ENCODE results near the gene SHISA8.

Gene SHISA8

GRCh38 chr22:41862160-41862529, 52.7 kb downstream of the SHISA8 start:
- Histone ChIP-seq H3K4me3 (ENCODE audit: low read length in 2 of 2) (no peak overlapping the region), H3K36me3 (ENCODE audit: control insufficient read depth in 2 of 2, insufficient read depth in 2 of 2, low read length in 2 of 2) (peaks cover 5 to 8% of the 10 kb centered on the region in 2 donors), H3K9me3 (ENCODE audit: control insufficient read depth in 2 of 2, low read length in 2 of 2) (no peaks in the 10 kb centered on the region), H3K4me1 (ENCODE audit: control insufficient read depth in 2 of 2, insufficient read depth in 2 of 2, low read length in 2 of 2) (peaks cover 14 to 17% of the 10 kb centered on the region in 2 donors), H3K9ac (ENCODE audit: low read depth in 1 of 2, low read length in 2 of 2) (peak overlapping the region; percentile 18 to 38), H3K27me3 (ENCODE audit: control insufficient read depth in 2 of 2, insufficient read depth in 2 of 2, low read length in 2 of 2) (no peaks in the 10 kb centered on the region), H3K27ac (ENCODE audit: low read depth in 2 of 2, low read length in 2 of 2) (peak overlapping the region; percentile 59 to 73)
